ENCODE measurements around the gene LOXL4.

DNA sequence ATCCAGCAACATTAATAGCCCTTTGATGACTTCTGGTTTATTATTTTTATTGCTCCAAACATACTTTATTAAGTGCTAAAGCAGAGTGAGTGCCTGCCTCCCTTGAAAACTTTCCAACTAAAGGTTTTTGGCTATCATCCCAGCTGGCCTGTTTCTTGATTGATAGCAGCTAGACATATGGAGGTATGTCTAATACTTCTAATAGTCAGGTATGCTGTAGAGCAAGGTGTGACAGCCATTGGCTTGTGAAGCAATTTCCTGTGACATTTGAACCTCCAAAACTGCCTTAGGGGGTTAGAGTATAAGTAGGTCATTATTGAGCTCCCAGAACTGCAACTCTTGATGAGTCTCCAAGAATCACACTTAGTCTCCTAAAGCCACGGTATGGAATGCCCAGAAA is 55.8 kb downstream of the LOXL4 start:
- TF ChIP-seq, protein P1, sequence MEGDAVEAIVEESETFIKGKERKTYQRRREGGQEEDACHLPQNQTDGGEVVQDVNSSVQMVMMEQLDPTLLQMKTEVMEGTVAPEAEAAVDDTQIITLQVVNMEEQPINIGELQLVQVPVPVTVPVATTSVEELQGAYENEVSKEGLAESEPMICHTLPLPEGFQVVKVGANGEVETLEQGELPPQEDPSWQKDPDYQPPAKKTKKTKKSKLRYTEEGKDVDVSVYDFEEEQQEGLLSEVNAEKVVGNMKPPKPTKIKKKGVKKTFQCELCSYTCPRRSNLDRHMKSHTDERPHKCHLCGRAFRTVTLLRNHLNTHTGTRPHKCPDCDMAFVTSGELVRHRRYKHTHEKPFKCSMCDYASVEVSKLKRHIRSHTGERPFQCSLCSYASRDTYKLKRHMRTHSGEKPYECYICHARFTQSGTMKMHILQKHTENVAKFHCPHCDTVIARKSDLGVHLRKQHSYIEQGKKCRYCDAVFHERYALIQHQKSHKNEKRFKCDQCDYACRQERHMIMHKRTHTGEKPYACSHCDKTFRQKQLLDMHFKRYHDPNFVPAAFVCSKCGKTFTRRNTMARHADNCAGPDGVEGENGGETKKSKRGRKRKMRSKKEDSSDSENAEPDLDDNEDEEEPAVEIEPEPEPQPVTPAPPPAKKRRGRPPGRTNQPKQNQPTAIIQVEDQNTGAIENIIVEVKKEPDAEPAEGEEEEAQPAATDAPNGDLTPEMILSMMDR (IDR thresholded peaks at IDR 0.05): no peak
- no peak for TF ChIP-seq POLR2A (IDR thresholded peaks at IDR 0.05)
